Pericardium fibroblast (primary cell): ENCODE results near the gene COL8A1. TPM values are rescaled to one million over a fixed set of nuclear protein-coding genes. Genes with fewer than 3 reads are reported as not detected.

Experiments used
- total RNA-seq: library from RNA; depleted of rRNA; stranded (reverse); fragments of >200 nt; gene quantifications from 2 replicates; pipeline ENCODE4 v1.2.3, GENCODE V29; 2015

The COL8A1 gene
- 113 and 215 TPM in 2 replicates for total RNA-seq

GRCh38 chr3:99638167-99638948, at the start of gene COL8A1:
TSS of gene COL8A1 (plus strand) at chr3:99638594. CDS start at chr3:99790683, 152,089 bp downstream.

GRCh38 chr3:99817437-99818240, 179.2 kb downstream of the COL8A1 start, which contains the start of gene CMSS1:
TSS of gene CMSS1 (plus strand) at chr3:99817862.

Other genes with a start within 250 kb of the COL8A1 start
- gene CMSS1, start 179.3 kb downstream of the COL8A1 start, total RNA-seq: 9.9 and 12.5 TPM in 2 replicates